Esophagus (tissue), 2 donors: Measurements from ENCODE around the gene NR1H4. TPM values are rescaled to one million over a fixed set of nuclear protein-coding genes. Genes with fewer than 3 reads are reported as not detected.
A peak's percentile ranks its signal among the peaks of the same experiment; 100 is the strongest.

Experiments used
- H3K27ac ChIP-seq, 2 donors: one replicate each; pipeline ENCODE4 v1.5.1; 2013; ENCODE audit warnings: low read depth in 2 of 2, mild to moderate bottlenecking in 2 of 2, inconsistent platforms in 1 of 2, low read length in 1 of 2, moderate library complexity in 1 of 2
- H3K27me3 ChIP-seq, 2 donors: one replicate each; pipeline ENCODE4 v1.6.1; 2013; ENCODE audit warnings: low read length in 2 of 2, control low read depth in 1 of 2, mild to moderate bottlenecking in 1 of 2; ENCODE audit not compliant: insufficient read depth in 2 of 2, control insufficient read depth in 1 of 2
- H3K36me3 ChIP-seq, 2 donors: one replicate each; pipeline ENCODE4 v1.6.1; 2013; ENCODE audit warnings: low read length in 1 of 2; ENCODE audit not compliant: control insufficient read depth in 2 of 2, insufficient read depth in 2 of 2
- H3K4me1 ChIP-seq, 2 donors: one replicate each; pipeline ENCODE4 v1.6.1; 2013; ENCODE audit warnings: low read length in 1 of 2; ENCODE audit not compliant: control insufficient read depth in 2 of 2, insufficient read depth in 2 of 2
- H3K4me3 ChIP-seq, 2 donors: one replicate each; pipeline ENCODE4 v1.5.1; 2013; ENCODE audit warnings: low read length in 2 of 2, mild to moderate bottlenecking in 2 of 2, low read depth in 1 of 2, moderate library complexity in 1 of 2
- H3K9me3 ChIP-seq, 2 donors: one replicate each; pipeline ENCODE4 v1.6.1; 2013; ENCODE audit warnings: mild to moderate bottlenecking in 2 of 2, low read depth in 1 of 2, low read length in 1 of 2, moderate library complexity in 1 of 2; ENCODE audit not compliant: control insufficient read depth in 2 of 2, insufficient read depth in 1 of 2
- WGBS, 2 donors: extraction: QIAGEN DNeasy Blood & Tissue Kit; methylation state at CpG; one replicate each; pipeline ENCODE4 v1.1.7; 2013; 5-methylcytosine and 5-hydroxymethylcytosine counted together
- polyA plus RNA-seq, 2 donors: library from polyadenylated mRNA; stranded (reverse); fragments of 200-250 nt; gene quantifications; one replicate each; pipeline ENCODE4 v1.2.3, GENCODE V29; 2013
- donor health status: healthy with polysubstance abuse.
- donor health status: Bipolar disorder and iron deficiency.

The NR1H4 gene
- polyA plus RNA-seq, 2 donors = 0.04 to 0.08 TPM

DNA sequence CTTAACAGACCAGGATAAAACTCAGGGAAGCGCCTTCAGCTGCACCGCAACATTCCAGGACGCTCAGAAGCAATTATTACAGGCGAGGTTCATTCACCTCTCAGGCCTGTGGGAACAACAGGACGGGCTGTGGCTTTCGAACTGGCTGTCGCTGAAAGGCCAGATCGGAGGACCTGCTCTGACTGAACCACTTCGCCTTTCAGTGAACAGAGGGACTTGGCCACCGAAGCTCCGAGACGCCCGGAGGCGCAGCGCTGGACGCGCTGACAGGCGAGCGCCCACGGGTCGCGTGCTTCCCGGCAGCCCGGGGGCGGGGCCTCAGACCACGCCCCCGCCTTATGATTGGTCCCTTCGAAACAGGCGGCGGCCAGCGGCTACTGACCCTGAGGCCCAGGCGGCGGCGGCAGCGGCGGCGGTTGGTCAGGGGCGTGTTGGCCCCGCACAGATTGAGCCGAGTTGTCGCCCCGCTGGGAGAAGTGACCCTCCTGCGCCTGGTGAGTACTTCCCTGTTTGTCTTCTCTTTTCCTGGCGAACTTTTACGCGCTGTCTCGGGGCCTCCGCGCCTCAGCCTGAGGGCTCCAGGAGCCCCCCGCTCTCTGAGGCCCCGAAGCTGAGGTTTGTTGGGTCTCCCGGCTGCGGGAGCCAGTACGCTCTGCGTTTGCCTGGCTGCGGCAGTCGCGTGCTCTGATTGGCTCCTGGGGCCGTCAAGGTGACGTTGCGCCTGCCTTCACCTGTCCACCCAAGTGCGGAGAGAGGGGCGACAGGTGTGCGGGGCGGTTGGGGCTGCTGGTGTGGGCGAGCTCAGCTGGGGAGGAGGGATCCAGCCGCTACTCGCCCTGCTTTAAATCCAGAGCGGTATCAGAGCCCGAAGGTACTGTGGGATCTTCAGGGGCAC is 99.9 kb downstream of the NR1H4 start, which contains the start of gene GAS2L3:
Gene GAS2L3, plus strand, starts transcription at position 393 of the 895 bp plus-strand sequence. CDS start 21,221 bp downstream, outside the sequence.
- Histone ChIP-seq H3K27me3 (no peaks in the 10 kb centered on the region), H3K9me3 (no peaks in the 10 kb centered on the region), H3K4me1 (peaks cover 0 to 7% of the 10 kb centered on the region in 2 donors), H3K4me3 (peak within 1 kb of the TSS; percentile 63 to 90), H3K36me3 (no peaks in the 10 kb centered on the region), H3K27ac (peak within 1 kb of the TSS; percentile 45 to 47)
- 1 to 2% methylated on average over 59 to 70 of the region's 70 CpGs for WGBS, 2 donors

- WGBS, 2 donors = 8 to 9% methylated on average over 15 of the region's 15 CpGs
- Histone ChIP-seq H3K4me3 (peak overlapping the region; percentile 63 to 90), H3K27ac (peak overlapping the region in 1 of 2 donors; percentile 47), H3K9me3 (no peaks in the 10 kb centered on the region), H3K36me3 (no peaks in the 10 kb centered on the region), H3K27me3 (no peaks in the 10 kb centered on the region), H3K4me1 (peaks cover 0 to 7% of the 10 kb centered on the region in 2 donors)
Observed at GRCh38 chr12:100574187-100575074, 100.8 kb downstream of the NR1H4 start.

DNA sequence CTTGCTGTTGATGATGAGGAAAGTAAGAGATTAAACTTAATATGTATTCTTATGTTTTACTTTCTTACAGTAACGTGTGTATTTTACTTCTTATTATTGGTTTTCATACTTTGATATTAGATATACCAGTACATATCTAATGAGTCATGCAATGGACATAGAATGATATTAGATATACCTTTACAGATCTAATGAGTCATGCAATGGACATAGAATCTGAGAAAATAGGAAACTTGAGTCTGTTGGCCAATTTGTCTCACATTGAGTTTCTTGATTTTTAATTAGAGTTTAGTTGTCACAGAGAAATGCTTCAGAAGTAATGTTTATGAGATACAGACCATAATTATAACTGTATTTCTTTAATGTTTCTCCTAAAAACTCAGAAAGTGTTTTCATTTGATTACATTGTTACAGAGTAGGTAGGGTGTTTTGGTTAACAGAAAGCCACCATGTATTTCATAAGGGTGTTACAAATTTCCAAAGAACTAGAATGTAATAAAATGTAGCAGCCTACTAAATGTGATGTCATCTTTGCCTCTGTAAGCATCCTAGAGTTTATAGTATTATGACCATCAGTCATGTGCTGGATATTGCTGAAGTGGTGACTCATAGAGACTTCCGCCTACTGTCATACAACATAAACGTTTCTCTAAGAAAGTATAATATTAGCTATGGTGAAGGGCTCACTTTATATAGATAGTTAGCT is 102.8 kb downstream of the NR1H4 start:
- H3K9me3 ChIP-seq = no peaks in the 10 kb centered on the region
- 54 to 60% methylated on average over 3 of the region's 3 CpGs for WGBS, 2 donors
- H3K4me3 ChIP-seq = no peak overlapping the region
- no peaks in the 10 kb centered on the region for H3K36me3 ChIP-seq
- peaks cover 0 to 7% of the 10 kb centered on the region in 2 donors for H3K4me1 ChIP-seq
- H3K27me3 ChIP-seq = no peaks in the 10 kb centered on the region
- H3K27ac ChIP-seq = no peak overlapping the region

GRCh38 chr12:100578923-100579322 is 105.3 kb downstream of the NR1H4 start:
- Histone ChIP-seq H3K4me1 (peaks cover 0 to 3% of the 10 kb centered on the region in 2 donors), H3K27ac (no peak overlapping the region), H3K4me3 (no peak overlapping the region), H3K27me3 (no peaks in the 10 kb centered on the region), H3K9me3 (peaks cover 0 to 2% of the 10 kb centered on the region in 2 donors), H3K36me3 (no peaks in the 10 kb centered on the region)
- WGBS, 2 donors = 94 to 98% methylated on average over 5 of the region's 5 CpGs

GRCh38 chr12:100579844-100580243 is 106.2 kb downstream of the NR1H4 start:
- H3K4me1 ChIP-seq = no peaks in the 10 kb centered on the region
- no peak overlapping the region for H3K27ac ChIP-seq
- H3K9me3 ChIP-seq = peaks cover 0 to 2% of the 10 kb centered on the region in 2 donors
- whole genome bisulfite sequencing, 2 donors = 50 to 83% methylated on average over 2 of the region's 2 CpGs
- no peaks in the 10 kb centered on the region for H3K27me3 ChIP-seq
- no peaks in the 10 kb centered on the region for H3K36me3 ChIP-seq
- no peak overlapping the region for H3K4me3 ChIP-seq

GRCh38 chr12:100584256-100584655 is 110.6 kb downstream of the NR1H4 start:
- no peak overlapping the region for H3K4me3 ChIP-seq
- no peak overlapping the region for H3K27ac ChIP-seq
- 77 to 83% methylated on average over 3 of the region's 3 CpGs for WGBS, 2 donors
- H3K9me3 ChIP-seq = peaks cover 0 to 2% of the 10 kb centered on the region in 2 donors
- H3K4me1 ChIP-seq = no peaks in the 10 kb centered on the region
- H3K36me3 ChIP-seq = no peaks in the 10 kb centered on the region
- H3K27me3 ChIP-seq = no peaks in the 10 kb centered on the region

GRCh38 chr12:100591979-100592378 is 118.3 kb downstream of the NR1H4 start:
- Histone ChIP-seq H3K4me1 (no peaks in the 10 kb centered on the region), H3K4me3 (no peak overlapping the region), H3K9me3 (no peaks in the 10 kb centered on the region), H3K36me3 (no peaks in the 10 kb centered on the region), H3K27me3 (no peaks in the 10 kb centered on the region), H3K27ac (no peak overlapping the region)
- WGBS, 2 donors = 90 to 93% methylated on average over 4 of the region's 4 CpGs

DNA sequence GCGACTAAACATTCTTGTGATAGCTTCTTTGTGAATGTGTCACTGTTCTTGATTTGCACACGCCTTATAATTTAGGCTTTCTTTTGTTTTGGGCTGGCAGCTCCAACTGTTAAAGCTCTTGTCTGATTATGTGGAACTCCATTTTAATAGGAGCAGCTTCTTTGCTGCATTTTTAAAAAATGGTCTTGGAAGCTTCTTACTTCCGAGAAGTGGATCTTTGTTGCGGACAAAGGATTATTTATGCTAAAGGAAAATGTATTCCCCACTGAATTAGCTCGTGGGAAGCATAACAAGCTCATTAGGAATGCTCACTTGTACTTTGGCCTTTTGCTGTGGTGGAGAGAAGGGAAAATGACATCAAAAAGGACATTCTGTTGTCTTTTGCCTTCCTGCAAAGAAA is 119.8 kb downstream of the NR1H4 start:
- H3K4me3 ChIP-seq = no peak overlapping the region
- WGBS, 2 donors = 38 to 53% methylated on average over 5 of the region's 5 CpGs
- H3K4me1 ChIP-seq = no peaks in the 10 kb centered on the region
- H3K27ac ChIP-seq = no peak overlapping the region
- no peaks in the 10 kb centered on the region for H3K36me3 ChIP-seq
- H3K27me3 ChIP-seq = no peaks in the 10 kb centered on the region
- no peaks in the 10 kb centered on the region for H3K9me3 ChIP-seq

GRCh38 chr12:100601626-100602025 is 128.0 kb downstream of the NR1H4 start:
- no peaks in the 10 kb centered on the region for H3K9me3 ChIP-seq
- H3K36me3 ChIP-seq = no peaks in the 10 kb centered on the region
- no peaks in the 10 kb centered on the region for H3K4me1 ChIP-seq
- H3K27ac ChIP-seq = no peak overlapping the region
- WGBS, 2 donors = 55 to 74% methylated on average over 1 of the region's 1 CpG
- H3K4me3 ChIP-seq = no peak overlapping the region
- H3K27me3 ChIP-seq = no peaks in the 10 kb centered on the region
